SK-N-SH (cell line): ENCODE measurements around the gene FDPS. TPM values are rescaled to one million over a fixed set of nuclear protein-coding genes. Genes with fewer than 3 reads are reported as not detected.

Source experiments
- CTCF ChIA-PET: fragments of 300-600, 350-600 bp; formaldehyde crosslinking; extraction: SDS; loops from one replicate; lab custom pipeline; 2021; lab: Yijun Ruan, JAX
- POLR2A ChIA-PET: fragments of 350-600 bp; sonication (Branson Sonifier 250); formaldehyde crosslinking; extraction: SDS; loops from one replicate; lab custom pipeline; 2020; ENCODE audit warnings: antibody characterized with exemption, inconsistent platforms; lab: Yijun Ruan, JAX
- DNase-seq: peaks from one replicate; pipeline ENCODE4 v3.0.0; 2012
- H2AFZ ChIP-seq: fragments of 200-600 bp; sonication (generic); 2 replicates; pipeline ENCODE4 v1.8.1; 2016; ENCODE audit warnings: antibody characterized with exemption, mild to moderate bottlenecking, low read depth
- H3F3A ChIP-seq: fragments of 200-600 bp; sonication (generic); replicated peaks from 2 replicates; pipeline ENCODE3; 2016; ENCODE audit warnings: antibody characterized with exemption, mild to moderate bottlenecking; ENCODE audit not compliant: insufficient read depth
- H3K27ac ChIP-seq, 2 experiments: fragments of 200-500 bp in 1 of 2; fragments of 200-600 bp in 1 of 2; sonication (Bioruptor generic) in 1 of 2; sonication (generic), shearing (Covaris generic) in 1 of 2; 2 replicates each; pipeline versions ENCODE4 v1.5.1 to v1.6.1; 2014 to 2016; ENCODE audit warnings: low read depth in 2 of 2, inconsistent platforms in 1 of 2, low read length in 1 of 2, mild to moderate bottlenecking in 1 of 2, mixed read lengths in 1 of 2
- H3K27me3 ChIP-seq: fragments of 200-600 bp; sonication (generic), shearing (Covaris generic); 2 replicates; pipeline ENCODE4 v1.6.1; 2016; ENCODE audit warnings: mixed run types; ENCODE audit not compliant: insufficient read depth
- H3K36me3 ChIP-seq, 2 experiments: fragments of 200-500 bp in 1 of 2; fragments of 200-600 bp in 1 of 2; sonication (Bioruptor generic) in 1 of 2; sonication (generic) in 1 of 2; replicated peaks in 1 of 2; 2 replicates each; pipeline versions ENCODE3 to v1.5.1; 2014 to 2016; ENCODE audit warnings: low read length in 1 of 2, mild to moderate bottlenecking in 1 of 2; ENCODE audit not compliant: insufficient read depth in 2 of 2, control insufficient read depth in 1 of 2
- H3K4me1 ChIP-seq, 2 experiments: fragments of 200-500 bp in 1 of 2; fragments of 200-600 bp in 1 of 2; sonication (Bioruptor generic) in 1 of 2; sonication (generic), shearing (Covaris generic) in 1 of 2; 2 replicates each; pipeline versions ENCODE4 v1.5.1 to v1.6.1; 2014 to 2016; ENCODE audit warnings: low read depth in 1 of 2, low read length in 1 of 2, mixed run types in 1 of 2; ENCODE audit not compliant: insufficient read depth in 2 of 2, control insufficient read depth in 1 of 2
- H3K4me2 ChIP-seq: fragments of 200-600 bp; sonication (generic), shearing (Covaris generic); 2 replicates; pipeline ENCODE4 v1.6.1; 2017; ENCODE audit warnings: mixed run types
- H3K4me3 ChIP-seq, 2 experiments: fragments of 200-500 bp in 1 of 2; fragments of 200-600 bp in 1 of 2; sonication (Bioruptor generic) in 1 of 2; sonication (generic), shearing (Covaris generic) in 1 of 2; 2 replicates each; pipeline versions ENCODE4 v1.5.1 to v1.8.1; 2014 to 2016; ENCODE audit warnings: low read depth in 2 of 2, inconsistent platforms in 1 of 2, low read length in 1 of 2, mild to moderate bottlenecking in 1 of 2, mixed read lengths in 1 of 2, moderate library complexity in 1 of 2
- H3K79me2 ChIP-seq: fragments of 200-600 bp; sonication (generic); 2 replicates; pipeline ENCODE4 v1.8.1; 2017; ENCODE audit warnings: mild to moderate bottlenecking; ENCODE audit not compliant: insufficient read depth
- H3K9ac ChIP-seq: fragments of 200-600 bp; sonication (generic); 2 replicates; pipeline ENCODE4 v1.6.1; 2017; ENCODE audit warnings: mixed run types
- H3K9me2 ChIP-seq: fragments of 200-600 bp; sonication (generic); 2 replicates; pipeline ENCODE4 v1.6.1; 2017; ENCODE audit warnings: mixed run types
- H3K9me3 ChIP-seq: fragments of 200-600 bp; sonication (generic); 2 replicates; pipeline ENCODE4 v1.6.1; 2017; ENCODE audit warnings: mixed run types, mild to moderate bottlenecking, moderate library complexity
- H4K20me1 ChIP-seq: fragments of 200-600 bp; sonication (generic); 2 replicates; pipeline ENCODE4 v1.6.1; 2017; ENCODE audit warnings: mild to moderate bottlenecking, mixed run types; ENCODE audit not compliant: insufficient read depth
- CHD2 ChIP-seq: fragments of 150-350 bp; IDR thresholded peaks from 2 replicates; pipeline ENCODE4 v1.6.1; 2018; ENCODE audit warnings: low read length; ENCODE audit not compliant: partially characterized antibody
- ELF1 ChIP-seq: IDR thresholded peaks from 2 replicates; pipeline ENCODE4 v1.4.0; 2012
- EP300 ChIP-seq, 2 experiments: IDR thresholded peaks; 2 replicates each; pipeline versions ENCODE4 v1.4.0 to v1.6.1; 2012; ENCODE audit warnings: borderline replicate concordance in 1 of 2, low read depth in 1 of 2, low read length in 1 of 2
- FOSL2 ChIP-seq: IDR thresholded peaks from 2 replicates; pipeline ENCODE4 v1.4.0; 2012; ENCODE audit warnings: low read depth, mild to moderate bottlenecking, moderate library complexity, borderline replicate concordance
- FOXM1 ChIP-seq: IDR thresholded peaks from 2 replicates; pipeline ENCODE4 v1.4.0; 2012; ENCODE audit warnings: low read depth, mild to moderate bottlenecking
- GABPA ChIP-seq: IDR thresholded peaks from 2 replicates; pipeline ENCODE4 v1.4.0; 2012; ENCODE audit warnings: low read depth, mild to moderate bottlenecking
- IRF3 ChIP-seq: fragments of 150-350 bp; IDR thresholded peaks from 2 replicates; pipeline ENCODE4 v1.6.1; 2016; ENCODE audit warnings: mild to moderate bottlenecking, low read depth, low read length
- JUND ChIP-seq: IDR thresholded peaks from 2 replicates; pipeline ENCODE4 v1.4.0; 2012
- MAX ChIP-seq: IDR thresholded peaks from 2 replicates; pipeline ENCODE4 v1.4.0; 2012; ENCODE audit warnings: low read depth
- MEF2A ChIP-seq: IDR thresholded peaks from 2 replicates; pipeline ENCODE4 v1.4.0; 2012; ENCODE audit warnings: low read depth, borderline replicate concordance
- MXI1 ChIP-seq: IDR thresholded peaks from 2 replicates; pipeline ENCODE4 v1.6.1; 2012; ENCODE audit warnings: mild to moderate bottlenecking, low read depth, low read length, improper control_type of control experiment
- NRF1 ChIP-seq: IDR thresholded peaks from 2 replicates; pipeline ENCODE4 v1.6.1; 2012; ENCODE audit warnings: low read depth, mild to moderate bottlenecking, low read length
- POLR2AphosphoS5 ChIP-seq: IDR thresholded peaks from 2 replicates; pipeline ENCODE4 v1.6.1; 2012; ENCODE audit warnings: low read depth, low read length
- RAD21 ChIP-seq: IDR thresholded peaks from 2 replicates; pipeline ENCODE4 v1.6.1; 2012; ENCODE audit warnings: mild to moderate bottlenecking, low read length
- RCOR1 ChIP-seq: fragments of 150-350 bp; IDR thresholded peaks from 2 replicates; pipeline ENCODE4 v1.6.1; 2017; ENCODE audit warnings: antibody characterized with exemption, low read length
- RFX5 ChIP-seq: IDR thresholded peaks from 2 replicates; pipeline ENCODE4 v1.6.1; 2012; ENCODE audit warnings: mild to moderate bottlenecking, improper control_type of control experiment, low read length
- SMC3 ChIP-seq: IDR thresholded peaks from 2 replicates; pipeline ENCODE4 v1.6.1; 2012; ENCODE audit warnings: low read depth, low read length, improper control_type of control experiment
- TCF12 ChIP-seq: IDR thresholded peaks from 2 replicates; pipeline ENCODE4 v1.4.0; 2012
- TEAD4 ChIP-seq: IDR thresholded peaks from 2 replicates; pipeline ENCODE4 v1.4.0; 2012; ENCODE audit warnings: mild to moderate bottlenecking, borderline replicate concordance; ENCODE audit not compliant: insufficient read depth
- USF1 ChIP-seq: IDR thresholded peaks from 2 replicates; pipeline ENCODE4 v1.4.0; 2012; ENCODE audit warnings: low read depth, borderline replicate concordance
- YY1 ChIP-seq: IDR thresholded peaks from 2 replicates; pipeline ENCODE4 v1.4.0; 2012; ENCODE audit warnings: low read depth, mild to moderate bottlenecking
- ZBTB33 ChIP-seq: IDR thresholded peaks from 2 replicates; pipeline ENCODE4 v1.4.0; 2012; ENCODE audit warnings: low read depth, borderline replicate concordance
- WGBS: methylation state at CpG from one replicate; pipeline ENCODE4 v1.1.6; 2017; ENCODE audit warnings: low lambda C conversion rate; 5-methylcytosine and 5-hydroxymethylcytosine counted together
- polyA plus RNA-seq, 3 experiments: library from polyadenylated mRNA; depleted of rRNA; stranded (reverse); fragments of >200 nt; gene quantifications; 2 replicates each; pipeline ENCODE4 v1.2.3, GENCODE V29; 2012

Gene FDPS
- polyA plus RNA-seq, 1 of the 3 experiments (the other 2 are of a cell fraction) = 126 TPM

- TF ChIP-seq MXI1 = peak; percentile 98
- no peak for TF ChIP-seq CHD2
- TF ChIP-seq ELF1 = peak; percentile 69
- no peak for TF ChIP-seq TEAD4
- TF ChIP-seq POLR2AphosphoS5 = peak; percentile 62
- TF ChIP-seq FOXM1 = no peak
- peak; percentile 99 for TF ChIP-seq MAX
- TF ChIP-seq YY1 = no peak; the same call in 1 of the 2 replicates
- TF ChIP-seq EP300 (IDR thresholded peaks at IDR 0.05; ENCODE audit: borderline replicate concordance in 1 of 2, low read depth in 1 of 2, low read length in 1 of 2) = no peak
- no peak for TF ChIP-seq ZBTB33
- TF ChIP-seq MEF2A = no peak
- no peak for TF ChIP-seq SMC3
Measured at GRCh38 chr1:155273343-155274245, 35.1 kb upstream of the FDPS start, which contains the start of gene CLK2 (continued).

GRCh38 chr1:155277070-155277901 lies 31.4 kb upstream of the FDPS start, which contains the start of gene HCN3:
TSS of gene HCN3 (plus strand) at chr1:155277463. CDS start at chr1:155277591, 128 bp downstream.
- Histone ChIP-seq H4K20me1 (peaks cover 8% of the 10 kb centered on the region), H3K4me1 (peaks cover 5 to 22% of the 10 kb centered on the region in 2 experiments; a peak in 2 of 4 replicates), H3K9ac (peak within 1 kb of the TSS; percentile 58; the same call in 1 of the 2 replicates), H3K9me3 (no peaks in the 10 kb centered on the region), H3F3A (peaks cover 18% of the 10 kb centered on the region), H2AFZ (peak within 1 kb of the TSS; percentile 88), H3K4me2 (peak within 1 kb of the TSS; percentile 98), H3K79me2 (peaks cover 9% of the 10 kb centered on the region), H3K4me3 (peak within 1 kb of the TSS; percentile 71 to 78), H3K9me2 (no peaks in the 10 kb centered on the region), H3K27ac (peak within 1 kb of the TSS; percentile 25 to 66; a peak in 3 of 4 replicates), H3K27me3 (no peaks in the 10 kb centered on the region), H3K36me3 (no peaks in the 10 kb centered on the region)
- ChIA-PET POLR2A (interaction anchor here (0.7 to 1.0 kb wide), 2 partner anchors 15 to 46 kb away, joined by 3 to 4 read pairs; partner anchors contain the start of gene SCAMP3), CTCF (interaction anchor here (0.6 to 4.7 kb wide), 30 partner anchors 11 to 227 kb away, joined by 3 to 27 read pairs (median 4); partner anchors contain the start of genes FDPS, PKLR, RUSC1 and SCAMP3)
- whole genome bisulfite sequencing = 4% methylated on average over 17 of the region's 68 CpGs
- peak; percentile 98 for DNase-seq
- TF ChIP-seq EP300 (IDR thresholded peaks at IDR 0.05; ENCODE audit: borderline replicate concordance in 1 of 2, low read depth in 1 of 2, low read length in 1 of 2) (no peak), YY1 (no peak), MEF2A (no peak), RAD21 (peak; percentile 46), ZBTB33 (no peak), FOSL2 (no peak), TEAD4 (no peak), IRF3 (no peak), RFX5 (no peak), TCF12 (no peak), ELF1 (no peak), JUND (no peak), MXI1 (peak; percentile 36; the same call in 1 of the 2 replicates), GABPA (no peak), NRF1 (no peak; the same call in none of the 2 replicates), USF1 (no peak), RCOR1 (no peak)
